GM18511 (cell line): ENCODE data around the gene GUCA1A.

Experiments used
- ATAC-seq: cut with Tn5 transposase; IDR thresholded peaks from one replicate; pipeline ENCODE4 v1.9.1; 2021; ENCODE audit warnings: mild to moderate bottlenecking, moderate library complexity; ENCODE audit not compliant: unreplicated experiment

GUCA1A gene

DNA sequence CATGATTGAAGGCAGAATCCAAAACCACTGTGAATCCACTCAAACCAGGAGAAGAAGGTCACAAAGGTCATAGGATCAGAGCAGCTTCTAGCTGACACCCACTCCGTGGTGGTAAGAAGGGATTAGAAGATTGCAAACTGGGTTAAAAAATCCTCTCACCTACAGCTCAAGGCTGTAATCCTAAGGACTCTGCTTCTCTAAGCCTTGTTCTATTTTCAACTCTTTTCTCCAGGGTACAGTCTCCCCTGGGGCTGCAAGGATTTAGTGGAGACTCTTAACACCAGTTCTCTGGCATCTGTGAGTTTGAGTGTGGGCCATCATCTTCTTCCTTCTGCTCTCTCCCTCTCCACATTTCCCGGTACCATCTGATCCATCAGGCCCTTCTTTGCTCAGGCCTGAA is at the start of gene GUCA1A:
Gene GUCA1A, plus strand, starts transcription at position 264 of the 400 bp plus-strand sequence. CDS start 250 bp downstream, outside the sequence.
- ATAC-seq = no peak

DNA sequence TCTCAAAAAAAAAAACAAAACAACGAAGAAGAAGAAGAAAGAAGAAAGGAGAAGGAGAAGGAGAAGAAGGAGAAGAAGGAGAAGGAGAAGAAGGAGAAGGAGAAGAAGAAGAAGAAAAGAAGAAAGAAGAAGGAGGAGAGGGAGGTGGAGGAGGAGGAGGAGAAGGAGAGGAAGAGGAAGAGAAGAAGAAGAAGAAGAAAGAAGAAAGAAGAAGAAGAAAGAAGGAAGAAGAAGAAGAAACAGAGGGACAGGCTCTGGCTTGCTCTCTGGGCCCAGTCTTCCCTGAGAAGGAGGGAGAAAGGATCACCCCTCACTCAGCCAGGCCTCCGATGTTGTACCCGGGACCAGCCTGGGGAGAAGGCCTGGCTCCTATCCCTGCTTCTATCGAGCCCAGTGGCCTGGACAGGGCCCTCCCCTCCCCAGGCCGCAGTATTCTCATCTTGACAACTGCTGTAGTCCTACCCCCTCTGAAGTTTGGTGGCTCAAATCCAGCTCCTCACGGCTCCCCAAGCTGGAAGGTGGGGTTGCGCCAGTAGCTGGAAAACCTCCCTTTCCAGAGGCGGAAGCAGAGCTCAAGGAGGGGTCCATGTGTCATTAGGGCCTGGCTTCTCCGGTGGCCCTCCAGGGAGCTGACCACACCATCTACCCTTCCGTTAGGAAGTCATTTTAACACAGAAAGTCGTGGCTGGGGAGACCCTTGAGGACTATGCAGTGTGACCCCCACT is 49.6 kb upstream of the GUCA1A start:
- ATAC-seq = no peak

DNA sequence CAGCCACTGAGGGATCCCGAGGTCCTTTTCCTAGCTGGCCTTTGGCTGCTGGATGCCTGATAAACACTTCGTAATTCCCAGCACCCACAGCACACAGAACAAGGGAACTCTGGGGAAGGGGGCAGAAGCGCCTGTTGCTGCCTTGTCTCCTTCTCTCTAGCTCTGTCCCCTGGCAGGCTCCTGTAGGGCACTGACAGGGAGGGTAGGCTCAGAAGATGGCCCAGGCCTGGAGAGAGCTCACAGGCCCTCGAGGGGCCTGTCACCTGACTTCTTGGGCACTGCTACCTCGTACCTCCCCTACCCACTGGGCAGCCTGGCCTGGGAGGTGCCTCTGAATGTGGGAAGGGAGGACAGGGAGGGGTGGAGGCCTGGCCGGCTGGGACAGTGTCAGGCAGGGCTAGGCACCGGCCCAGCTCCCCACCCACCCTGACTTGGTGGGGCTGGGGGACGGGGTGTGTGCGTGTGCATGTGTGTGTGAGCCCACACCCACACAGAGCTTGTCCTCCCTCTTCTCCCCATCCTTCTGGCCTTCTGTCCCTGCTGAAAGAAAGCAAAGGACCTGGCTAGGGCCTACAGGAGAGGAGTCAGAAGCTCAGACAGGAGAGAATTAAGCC is 48.8 kb upstream of the GUCA1A start:
- ATAC-seq = no peak

DNA sequence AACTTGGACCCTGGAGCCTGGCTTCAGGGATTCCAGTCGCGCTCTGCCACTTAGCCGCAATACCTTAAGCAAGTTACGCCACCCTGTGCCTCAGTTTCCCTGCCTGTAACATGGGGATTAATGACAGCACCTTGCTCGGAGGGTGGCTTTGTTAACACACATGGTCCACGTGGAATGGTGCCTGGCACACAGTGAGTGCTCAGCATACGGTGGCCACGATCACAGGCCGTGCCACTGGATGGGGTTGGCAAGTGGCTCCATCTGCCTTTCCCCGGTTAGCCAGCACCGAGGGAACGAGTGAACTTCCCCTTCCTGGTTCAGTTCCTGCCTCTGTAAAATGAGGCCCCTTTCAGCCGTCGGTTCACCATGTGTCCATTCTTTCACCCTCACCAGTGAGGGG is 47.9 kb upstream of the GUCA1A start:
- ATAC-seq = no peak

DNA sequence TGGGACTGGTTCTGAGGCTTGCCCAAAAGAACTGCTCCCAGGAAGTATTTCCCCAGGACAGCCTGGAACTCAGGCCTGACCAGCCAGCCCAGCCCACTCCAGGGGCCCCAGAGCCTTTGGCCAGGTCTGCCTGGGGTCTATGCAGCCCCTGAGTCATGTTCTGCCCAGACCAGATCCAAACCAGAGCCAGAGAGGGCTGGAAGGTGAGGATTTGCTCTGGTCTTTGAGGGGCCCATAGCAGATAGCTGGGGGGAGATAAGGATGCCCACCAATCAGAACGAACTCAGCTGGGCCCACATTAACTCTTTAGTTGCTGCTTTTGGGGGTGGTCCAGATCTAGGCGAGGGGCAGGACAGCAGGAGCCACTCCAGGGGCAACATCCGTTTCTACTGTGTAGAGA is 47.5 kb upstream of the GUCA1A start:
- ATAC-seq = no peak

DNA sequence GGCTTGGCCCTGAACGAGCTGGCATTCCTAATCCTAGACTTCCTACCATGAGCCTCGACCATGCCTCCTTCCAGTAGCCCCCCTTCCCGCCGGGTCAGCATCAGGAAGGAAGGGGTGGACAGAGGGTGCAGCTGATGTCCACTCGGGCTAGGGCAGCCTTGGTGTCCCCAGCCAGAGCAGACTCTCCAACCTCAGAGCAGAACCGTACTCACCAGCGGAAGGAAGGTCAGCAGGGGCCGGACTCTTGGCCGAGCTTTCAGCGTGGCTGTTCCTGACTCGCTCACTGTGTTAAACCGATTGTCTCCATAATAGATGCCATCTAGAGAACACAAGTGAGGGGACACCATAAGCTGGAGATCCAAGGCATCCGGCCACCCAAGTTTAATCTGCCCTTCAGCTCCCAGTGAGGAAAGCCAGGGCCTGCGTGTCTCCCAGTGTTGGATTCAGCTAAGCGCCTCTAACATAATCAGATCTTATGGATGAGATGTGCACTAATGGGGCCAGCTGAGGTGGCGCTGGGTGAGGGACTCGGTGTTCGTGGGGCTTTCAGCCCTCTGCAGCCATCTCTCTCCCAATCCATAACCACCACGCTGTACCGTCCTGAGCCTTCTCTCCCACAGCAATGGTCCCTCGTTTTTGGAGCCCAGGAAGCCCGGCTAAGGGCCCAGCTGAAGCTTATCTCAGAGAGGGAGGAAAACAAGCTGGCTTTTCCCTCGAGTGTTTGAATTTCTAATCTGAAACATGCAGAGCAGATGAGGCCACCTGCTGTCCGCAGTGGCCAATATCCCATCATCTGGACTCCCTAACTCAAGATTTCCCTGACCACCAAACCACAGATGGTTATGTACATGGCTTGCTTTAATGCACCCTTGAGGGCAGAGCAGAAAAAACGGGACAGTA is 44.5 kb upstream of the GUCA1A start:
- no peak for ATAC-seq

DNA sequence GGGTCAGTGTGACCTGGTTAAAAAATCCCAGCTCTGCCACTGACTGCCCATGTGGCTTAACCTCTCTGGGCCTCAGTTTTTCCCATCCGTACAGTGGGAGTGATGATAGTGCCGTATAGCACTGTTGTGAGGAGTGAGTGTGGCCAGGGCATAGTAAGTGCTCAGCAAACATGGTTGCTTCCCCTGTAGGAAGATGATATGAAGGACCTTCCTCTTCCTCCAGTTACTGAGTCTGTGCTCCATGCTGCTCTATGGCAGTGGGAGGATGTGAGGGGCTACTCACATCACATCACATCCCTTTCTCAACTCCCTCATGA is 43.8 kb upstream of the GUCA1A start:
- ATAC-seq = no peak

DNA sequence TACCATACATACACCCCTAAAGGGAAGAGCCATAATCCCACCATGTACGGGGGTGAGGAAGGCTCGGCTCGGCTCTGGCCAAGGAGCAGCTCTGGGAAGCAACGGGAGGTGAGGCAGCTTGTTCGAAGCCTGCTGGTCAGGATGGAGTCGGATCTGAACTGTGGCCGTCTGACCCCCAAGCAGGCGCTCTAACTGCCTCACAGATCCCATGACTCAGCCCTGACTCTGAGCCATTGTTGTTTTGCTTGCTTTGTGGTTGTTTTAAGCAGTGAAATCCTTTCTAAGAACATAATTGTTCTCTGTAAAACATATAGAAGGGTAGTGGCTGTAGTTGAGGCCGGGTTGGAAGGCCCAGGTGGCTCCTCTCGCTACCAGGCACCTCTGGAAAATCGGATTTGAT is 41.6 kb upstream of the GUCA1A start:
- ATAC-seq = no peak

DNA sequence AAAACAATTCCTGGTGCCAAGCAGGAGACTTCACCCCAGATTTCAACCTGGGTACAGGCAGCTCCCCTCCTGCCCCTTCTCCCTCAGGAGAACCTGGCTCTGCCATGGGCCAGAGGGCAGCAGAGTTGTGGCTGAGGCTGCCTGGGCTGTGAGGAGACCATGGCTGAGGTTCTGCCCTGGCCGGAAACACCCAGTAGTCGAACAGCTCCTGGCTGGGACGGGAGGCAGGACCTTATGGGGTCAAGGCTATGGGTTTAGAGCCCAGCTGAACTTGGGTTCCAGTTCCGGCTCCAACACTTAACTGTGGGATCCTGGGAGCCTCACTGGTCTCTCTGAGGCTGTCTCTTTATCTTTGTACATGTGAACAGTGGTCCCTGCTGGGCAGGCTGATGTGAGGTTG is 39.2 kb upstream of the GUCA1A start:
- ATAC-seq = no peak

DNA sequence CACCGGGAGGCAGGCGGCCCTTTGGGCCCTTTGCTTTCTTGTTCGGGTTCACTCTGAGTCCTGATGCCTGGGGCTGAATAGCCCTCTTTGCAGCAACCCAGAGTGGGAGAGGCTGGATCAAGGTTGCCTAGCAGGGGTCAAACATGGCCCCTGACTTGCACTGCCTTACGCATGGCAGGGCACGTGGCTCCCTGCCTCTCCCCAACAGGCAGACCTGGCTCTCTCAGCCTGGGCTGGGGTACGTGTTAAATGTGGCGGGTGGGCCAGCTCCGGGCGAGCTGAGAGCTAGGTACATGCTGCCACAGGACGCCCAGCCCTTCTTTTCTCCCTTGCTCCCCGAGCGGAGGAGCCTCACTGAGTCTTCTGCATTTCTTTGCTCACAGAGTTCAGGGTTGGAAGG is 38.0 kb upstream of the GUCA1A start:
- ATAC-seq = no peak

DNA sequence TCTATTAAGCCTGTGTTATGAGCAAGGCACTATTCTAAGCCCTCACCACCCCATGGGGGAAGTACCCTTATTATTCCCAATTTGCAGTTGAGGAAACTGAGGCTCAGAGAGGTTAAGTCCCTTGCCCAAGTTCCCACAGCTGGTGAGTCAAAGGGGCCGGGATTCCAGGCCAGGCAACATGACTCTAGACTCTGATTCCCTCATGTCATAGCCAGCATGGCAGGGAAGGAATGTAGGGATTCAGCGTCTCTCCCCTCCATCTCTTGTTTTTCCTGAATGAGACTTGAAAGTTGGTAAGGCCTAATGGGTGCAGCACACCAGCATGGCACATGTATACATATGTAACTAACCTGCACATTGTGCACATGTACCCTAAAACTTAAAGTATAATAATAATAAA is 37.4 kb upstream of the GUCA1A start:
- no peak for ATAC-seq

DNA sequence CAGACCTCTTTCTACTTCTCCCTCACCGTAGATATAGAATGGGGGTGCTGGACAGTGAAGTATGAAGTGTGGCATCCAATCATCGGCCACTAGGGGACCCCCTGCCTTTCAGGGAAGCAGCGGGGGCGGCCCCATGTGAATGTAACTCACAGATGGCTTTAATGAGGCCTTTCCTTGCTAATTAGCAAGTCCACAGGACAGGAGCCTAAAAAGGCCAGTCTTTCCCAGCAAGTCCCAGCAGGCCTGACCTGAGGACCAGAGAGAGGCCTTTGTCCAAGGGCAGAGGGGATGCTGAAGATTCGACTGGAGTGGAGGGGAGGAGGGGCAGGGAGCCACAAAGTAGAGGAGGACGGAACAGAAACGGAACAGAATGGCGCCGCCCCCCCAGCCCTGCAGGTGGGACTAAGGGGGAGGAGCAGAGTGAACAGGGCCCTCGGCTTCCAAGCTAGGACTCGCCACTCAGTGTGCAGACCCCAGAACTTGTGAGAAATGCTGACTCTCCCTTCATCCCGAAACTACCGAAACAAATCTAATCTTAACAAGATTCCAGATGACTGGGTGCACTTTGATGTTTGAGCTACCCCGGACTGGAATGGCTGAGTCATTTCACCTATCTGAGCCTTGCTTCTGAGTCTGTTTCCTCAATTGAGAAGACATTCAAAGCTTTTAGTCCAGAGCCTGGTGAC is 36.5 kb upstream of the GUCA1A start:
- ATAC-seq = peak; percentile 46

DNA sequence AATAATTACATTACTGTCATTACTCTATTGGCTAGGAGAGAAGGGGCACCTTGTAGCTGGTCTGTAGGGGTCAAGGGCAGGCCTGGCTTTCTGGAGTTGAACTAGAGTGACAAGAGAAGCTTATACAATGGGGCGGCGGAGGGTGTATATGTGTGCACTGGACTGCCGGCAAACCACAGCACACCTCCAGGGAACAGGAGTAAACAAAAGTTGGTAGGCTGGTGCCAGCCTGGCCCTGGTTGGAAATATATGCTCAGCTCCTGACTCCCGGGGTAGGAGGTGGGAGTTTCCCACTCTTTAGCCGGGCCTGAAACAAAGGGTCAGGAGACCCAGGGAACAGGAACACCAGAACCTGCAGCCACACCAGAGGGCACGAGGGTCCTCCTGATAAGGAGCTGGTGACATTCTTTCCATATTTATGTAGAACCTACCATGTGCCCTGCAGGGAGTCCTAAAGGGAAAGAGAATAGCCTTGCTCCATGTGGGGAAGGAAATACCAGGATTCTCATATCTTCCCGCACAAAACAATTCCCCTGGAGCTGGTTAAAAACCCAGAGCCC is 35.9 kb upstream of the GUCA1A start:
- no peak for ATAC-seq

DNA sequence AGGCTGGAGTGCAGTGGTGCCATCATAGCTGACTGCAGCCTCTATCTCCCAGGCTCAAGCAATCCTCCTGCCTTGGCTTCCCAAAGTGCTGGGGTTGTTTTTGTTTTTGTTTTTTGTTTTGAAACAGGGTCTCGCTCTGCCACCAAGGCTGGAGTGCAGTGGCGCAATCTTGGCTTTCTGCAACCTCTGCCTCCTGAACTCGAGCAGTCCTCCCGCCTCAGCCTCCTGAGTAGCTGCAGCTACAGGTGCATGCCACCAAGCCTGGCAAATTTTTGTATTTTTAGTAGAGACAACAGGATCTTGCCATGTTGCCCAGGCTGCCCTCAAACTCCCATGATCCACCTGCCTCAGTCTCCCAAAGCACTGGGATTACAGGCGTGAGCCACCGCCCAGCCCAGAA is 35.0 kb upstream of the GUCA1A start:
- no peak for ATAC-seq

DNA sequence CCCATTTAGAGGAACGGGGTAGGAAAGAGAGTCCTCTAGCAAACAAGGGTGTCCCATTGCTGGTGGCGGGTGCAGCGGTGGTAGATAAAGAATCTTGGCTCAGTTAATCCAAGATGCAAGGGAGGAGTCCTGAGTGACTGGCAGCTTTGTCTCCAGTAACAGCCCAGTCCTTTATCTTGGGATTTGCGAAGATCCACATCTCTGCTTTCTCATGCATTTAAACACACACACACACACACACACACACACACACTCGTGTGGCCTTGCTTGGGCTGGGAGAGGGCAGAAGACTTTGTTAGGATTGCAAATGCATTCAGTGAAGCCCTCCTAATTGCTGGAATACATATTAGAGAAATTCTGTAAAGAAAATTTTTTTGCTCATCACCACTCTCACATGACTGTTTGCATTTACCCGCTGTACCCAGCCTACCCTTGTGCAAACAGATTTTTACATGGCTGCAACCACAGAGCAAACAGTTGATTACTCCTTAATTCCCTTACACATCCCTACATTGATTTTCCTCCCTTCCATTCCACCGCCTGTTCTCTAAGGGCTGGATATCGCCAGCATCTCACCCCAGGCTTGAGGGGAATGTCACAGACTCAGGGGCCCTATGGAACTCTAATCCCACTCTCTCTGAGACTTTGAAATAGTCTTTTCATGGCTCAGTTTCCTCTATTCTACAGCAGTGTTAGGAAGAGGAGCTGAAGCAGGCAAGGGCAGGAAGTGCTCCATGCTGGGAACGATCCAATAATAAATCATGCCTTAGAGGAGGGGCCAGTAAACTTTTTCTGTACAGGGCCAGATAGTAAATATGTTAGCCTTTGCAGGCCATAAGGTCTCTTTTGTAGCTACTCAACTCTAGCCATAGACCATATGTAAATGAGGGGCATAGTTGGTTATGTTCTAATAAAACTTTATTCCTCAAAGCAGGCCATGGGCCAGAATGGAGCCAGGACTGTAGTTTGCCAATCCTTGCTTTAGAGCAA is 34.2 kb upstream of the GUCA1A start:
- no peak for ATAC-seq

DNA sequence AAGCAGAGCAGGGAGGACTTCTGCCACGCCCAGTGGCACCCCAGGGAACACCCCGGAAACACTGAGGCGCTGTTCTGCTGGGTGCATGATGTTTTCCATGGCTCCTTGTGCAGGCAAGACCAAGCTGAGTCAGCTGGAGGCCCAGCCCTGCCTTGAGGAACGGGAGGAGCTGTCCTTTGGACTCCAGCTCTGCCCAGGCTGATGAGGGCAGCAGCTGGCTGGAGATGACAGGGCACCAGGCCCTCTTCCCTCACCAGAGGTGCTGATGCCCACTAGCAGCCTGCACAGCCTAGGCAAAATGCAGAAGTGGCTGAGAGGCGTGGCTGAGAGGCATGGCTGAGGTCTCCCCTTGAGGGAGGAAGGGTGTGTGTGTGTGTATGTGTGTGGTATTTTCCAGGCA is 33.1 kb upstream of the GUCA1A start:
- ATAC-seq = no peak

DNA sequence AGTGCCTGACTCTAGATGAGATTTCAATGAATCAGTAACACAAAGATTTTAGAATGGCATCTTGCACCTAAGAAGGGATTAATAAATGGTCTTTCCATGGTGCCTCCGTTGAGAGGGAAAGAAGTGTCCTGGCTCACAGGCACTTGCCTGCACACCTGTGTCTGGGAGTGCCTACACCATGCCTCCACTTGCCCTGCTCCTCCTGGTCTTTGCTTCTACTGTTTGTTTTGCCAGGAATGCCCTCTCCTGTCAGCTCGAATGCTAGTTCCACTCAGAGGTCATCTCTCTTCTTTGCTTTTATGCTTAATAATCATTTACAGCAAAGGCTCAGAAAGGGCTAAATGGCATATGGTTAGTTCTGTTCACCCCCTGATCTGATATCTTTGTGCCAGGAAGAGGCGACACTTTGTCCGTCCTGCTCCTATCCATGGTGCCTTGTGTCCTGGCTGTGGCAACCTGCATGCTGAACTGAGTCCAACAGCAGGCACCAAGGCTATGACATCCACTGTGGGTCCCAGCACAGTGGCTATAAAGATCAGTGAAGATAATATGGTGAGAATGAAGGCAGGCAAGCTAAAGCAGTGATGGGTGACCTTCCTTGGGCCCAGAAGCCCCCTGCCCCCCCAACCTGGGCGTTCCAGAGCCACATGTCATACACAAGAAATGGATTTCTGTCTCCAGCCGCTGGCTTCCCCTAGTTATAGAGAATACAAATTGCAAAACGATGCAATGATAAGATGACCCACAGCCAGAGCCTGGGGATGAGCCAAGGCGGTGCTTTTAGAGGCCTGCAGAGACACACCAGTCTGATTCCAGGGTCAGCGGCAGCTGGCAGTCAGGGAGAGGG is 32.2 kb upstream of the GUCA1A start:
- ATAC-seq = no peak

DNA sequence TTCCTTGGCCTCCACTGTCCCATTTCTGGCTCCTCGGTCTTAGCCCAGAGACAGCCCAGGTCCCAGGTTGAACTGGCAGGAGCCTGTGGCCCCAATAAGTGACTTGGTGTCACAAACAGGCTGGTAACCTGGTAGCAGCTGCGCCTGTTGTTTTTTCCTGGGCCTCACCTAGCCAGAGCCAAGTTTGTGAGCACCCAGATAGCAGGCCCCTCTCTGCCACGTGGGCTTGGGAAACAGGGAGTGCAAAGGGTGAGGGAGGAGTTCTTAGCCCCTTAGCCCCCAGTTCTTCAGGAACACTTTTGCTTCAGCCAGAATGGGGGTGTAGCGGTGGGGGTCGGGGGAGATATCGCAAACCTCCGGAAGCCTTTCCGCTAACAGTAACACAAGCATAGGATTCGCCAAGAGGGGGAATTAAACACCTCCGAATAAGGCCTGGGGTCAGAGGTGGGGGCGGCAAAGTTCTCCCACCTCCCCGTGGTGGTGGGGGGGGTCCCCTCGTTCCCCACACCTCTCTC is 31.5 kb upstream of the GUCA1A start:
- ATAC-seq = no peak
